Stimulated activated effector memory CD8-positive, alpha-beta T cell treated with anti-CD3 and anti-CD28 coated beads, Interleukin-12 subunit alpha, Interleukin-12 subunit beta, amount 100 ng/mL, for 72 hours (primary cell): Measurements from ENCODE around the gene SEPTIN8.

ENCODE experiments used
- ATAC-seq: fragments of 150-1000 bp; cut with Tn5 transposase; 2 replicates; pipeline ENCODE4 v1.10.0; 2021
- DNase-seq, 2 donors: peaks; one replicate each; pipeline ENCODE4 v3.0.0; 2021 to 2022; ENCODE audit warnings: low spot score in 2 of 2
- H3K27ac Mint-ChIP-seq: one replicate; pipeline ENCODE4 v1.8.0; 2022; ENCODE audit warnings: mild to moderate bottlenecking, mixed read lengths
- H3K36me3 Mint-ChIP-seq: one replicate; pipeline ENCODE4 v1.8.0; 2022; ENCODE audit warnings: mild to moderate bottlenecking, mixed read lengths
- H3K4me1 Mint-ChIP-seq: one replicate; pipeline ENCODE4 v1.8.0; 2022; ENCODE audit warnings: mixed read lengths
- H3K4me3 Mint-ChIP-seq: one replicate; pipeline ENCODE4 v1.8.0; 2022; ENCODE audit warnings: mild to moderate bottlenecking, mixed read lengths
- H3K9me3 Mint-ChIP-seq: one replicate; pipeline ENCODE4 v1.8.0; 2022; ENCODE audit warnings: mixed read lengths

SEPTIN8 gene

DNA sequence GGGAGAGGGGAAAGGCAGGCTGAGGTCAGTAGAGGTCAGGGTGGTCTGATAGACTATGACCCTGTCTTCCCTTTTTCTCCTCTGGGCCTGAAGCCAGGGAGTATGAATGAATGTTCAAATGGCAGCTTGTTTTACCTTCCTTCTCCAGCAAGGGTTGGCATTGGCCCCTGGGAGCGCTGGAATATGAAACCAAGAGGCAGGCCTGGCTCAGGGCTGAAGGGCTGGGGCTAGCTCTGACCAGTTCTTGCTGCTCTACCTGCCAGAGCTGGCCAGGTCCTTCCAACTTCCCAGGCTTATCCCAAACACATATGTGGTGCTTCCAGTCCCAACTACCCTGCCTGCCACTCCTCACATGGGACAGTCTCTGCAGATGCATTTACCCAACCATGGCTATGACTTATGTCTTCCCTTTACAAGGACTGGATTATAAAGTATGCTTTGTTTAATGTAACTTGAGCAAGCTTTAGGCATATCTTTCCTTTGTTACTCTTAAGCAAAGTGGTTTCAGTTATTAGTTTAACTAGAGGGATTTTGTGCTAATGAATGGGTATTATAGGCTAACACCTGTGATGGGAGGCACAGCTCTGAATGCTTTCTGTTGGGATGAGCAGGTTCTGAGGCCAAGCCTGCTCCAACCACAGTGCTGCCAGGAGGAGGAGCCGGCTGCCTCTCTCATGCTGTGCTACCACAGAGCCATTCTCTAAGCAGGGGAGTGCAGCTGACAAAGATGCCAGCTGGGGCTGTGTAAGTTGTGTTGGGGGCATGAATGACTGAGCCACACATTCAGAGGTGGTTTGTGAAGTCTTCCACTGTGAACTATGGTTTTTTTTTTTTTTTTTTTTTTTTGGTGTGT lies 23.7 kb downstream of the SEPTIN8 start:
- ATAC-seq (peak; percentile 63), DNase-seq (no peak)
- Mint-ChIP-seq H3K4me3 (no peak overlapping the region), H3K4me1 (peaks cover 53% of the 10 kb centered on the region), H3K9me3 (no peaks in the 10 kb centered on the region), H3K27ac (peak overlapping the region; percentile 78), H3K36me3 (peaks cover 39% of the 10 kb centered on the region)

DNA sequence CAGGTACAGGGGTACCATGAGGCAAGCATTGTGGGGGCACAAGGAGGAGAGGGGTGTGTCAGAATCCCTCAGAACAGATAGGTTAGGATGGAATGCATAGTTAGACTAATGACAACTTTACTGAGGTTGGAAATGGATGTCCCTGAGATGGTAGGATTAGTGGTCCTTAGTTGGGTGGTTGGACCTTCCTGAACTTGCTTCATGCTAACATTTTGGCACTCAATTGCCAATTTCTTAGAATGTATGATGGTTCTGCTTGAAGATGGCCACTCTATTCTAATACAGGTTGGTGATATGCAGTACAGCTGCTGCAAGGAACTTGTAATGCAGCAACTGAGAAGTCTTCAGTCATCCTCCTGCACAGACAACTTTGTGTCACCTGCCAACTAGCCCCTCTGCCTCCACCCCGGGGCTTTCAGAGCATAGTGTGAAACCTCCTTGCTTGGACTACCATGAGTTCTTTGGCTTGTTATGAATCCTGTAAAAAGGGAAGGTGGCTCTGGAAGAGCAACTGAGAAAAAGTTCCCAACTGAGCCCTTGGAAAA lies 24.4 kb downstream of the SEPTIN8 start:
- Mint-ChIP-seq H3K4me1 (peaks cover 55% of the 10 kb centered on the region), H3K27ac (peak overlapping the region; percentile 78), H3K36me3 (peaks cover 38% of the 10 kb centered on the region)

DNA sequence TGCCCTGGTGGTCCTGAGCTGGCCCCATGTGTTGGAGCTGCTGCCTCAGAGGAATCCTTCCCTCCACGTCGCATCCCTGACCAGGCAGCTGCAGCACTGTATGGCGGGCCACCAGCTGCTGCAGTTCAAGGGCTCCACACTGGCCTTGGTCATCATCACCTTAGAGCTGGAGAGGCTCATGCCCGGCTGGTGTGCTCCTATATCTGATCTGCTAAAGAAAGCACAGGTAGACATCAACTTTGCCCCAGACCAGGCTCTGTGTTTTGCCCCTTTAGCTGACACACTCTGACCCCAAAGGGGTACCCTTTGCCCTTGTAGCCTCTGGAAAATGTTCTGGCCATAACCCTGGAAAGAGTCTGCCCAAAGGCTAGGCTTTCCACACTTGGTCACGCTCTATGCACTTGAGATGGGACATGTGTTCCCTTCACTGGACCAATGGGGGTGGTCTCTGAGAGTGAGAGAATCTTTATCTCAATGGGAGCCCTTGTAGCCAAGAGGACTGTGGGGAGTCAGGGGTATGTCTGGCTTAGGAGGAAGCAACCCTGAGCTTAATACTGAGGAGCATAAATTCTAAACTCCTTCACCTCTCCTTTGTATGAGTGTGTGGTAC lies 25.0 kb downstream of the SEPTIN8 start:
- DNase-seq (no peak), ATAC-seq (no peak)
- Mint-ChIP-seq H3K4me3 (no peak overlapping the region), H3K27ac (peak overlapping the region; percentile 78), H3K36me3 (peaks cover 38% of the 10 kb centered on the region), H3K4me1 (peaks cover 55% of the 10 kb centered on the region), H3K9me3 (no peaks in the 10 kb centered on the region)

More for the DNA sequence above, 24.4 kb downstream of the SEPTIN8 start:
- no peak for ATAC-seq
- Mint-ChIP-seq H3K4me3 (no peak overlapping the region), H3K9me3 (no peaks in the 10 kb centered on the region)
- no peak for DNase-seq

DNA sequence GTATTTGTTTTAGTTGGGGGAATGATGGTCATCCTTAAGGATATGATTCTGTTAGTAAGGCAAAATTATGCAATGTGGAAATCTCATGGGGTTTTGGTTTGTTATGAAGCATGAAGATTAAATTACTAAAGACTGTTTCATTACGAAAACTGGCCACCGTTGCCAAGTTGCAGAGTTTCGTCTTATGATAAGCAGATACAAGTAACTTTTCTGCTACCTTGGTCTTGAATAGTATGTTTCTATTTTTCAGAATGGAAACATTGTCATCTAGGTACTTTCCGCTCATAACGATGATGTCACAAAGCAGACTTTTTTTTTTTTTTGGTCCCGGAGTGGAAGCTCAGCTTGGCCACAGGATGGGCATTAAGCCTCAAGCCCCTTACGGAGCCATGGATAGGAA lies 25.6 kb downstream of the SEPTIN8 start:
- DNase-seq (no peak), ATAC-seq (peak; percentile 73)
- Mint-ChIP-seq H3K27ac (peak overlapping the region; percentile 78), H3K36me3 (peaks cover 38% of the 10 kb centered on the region), H3K9me3 (no peaks in the 10 kb centered on the region), H3K4me1 (peaks cover 55% of the 10 kb centered on the region), H3K4me3 (peak overlapping the region; percentile 2)

DNA sequence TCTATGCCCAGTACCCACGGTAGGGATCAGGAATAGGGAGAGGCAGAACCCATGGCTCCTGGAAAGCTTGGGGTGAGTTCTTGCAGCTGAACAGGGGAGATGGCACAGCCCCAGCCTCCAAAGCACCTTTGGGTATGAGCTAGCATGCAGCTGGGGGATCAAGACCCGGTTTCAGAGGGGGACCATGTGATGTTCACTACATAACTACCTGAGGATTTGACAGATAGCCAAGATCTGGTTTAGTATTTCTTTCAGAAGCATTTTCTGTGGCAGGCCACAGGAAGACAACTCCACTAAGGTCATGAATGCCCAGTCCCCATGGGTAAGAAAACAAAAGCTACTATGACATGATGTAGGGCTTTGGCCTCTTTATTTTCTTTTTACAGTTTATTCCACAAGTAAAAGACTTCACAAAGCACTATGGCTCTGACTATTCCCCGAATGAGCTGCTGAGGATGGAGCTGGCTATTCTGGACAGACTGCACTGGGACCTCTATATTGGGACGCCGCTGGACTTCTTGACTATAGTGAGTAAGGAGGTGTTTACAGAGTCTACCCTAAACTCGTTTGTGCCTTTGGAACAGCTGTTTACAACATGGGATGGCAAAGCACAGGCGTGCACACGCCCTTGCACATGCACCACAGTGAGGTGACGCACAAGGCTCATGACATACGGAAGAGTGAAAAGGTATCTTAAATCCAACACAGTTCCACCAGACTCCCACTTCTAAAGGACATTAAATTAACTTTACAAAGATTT lies 26.4 kb downstream of the SEPTIN8 start:
- H3K9me3 Mint-ChIP-seq = no peaks in the 10 kb centered on the region
- peaks cover 55% of the 10 kb centered on the region for H3K4me1 Mint-ChIP-seq
- H3K36me3 Mint-ChIP-seq = peaks cover 38% of the 10 kb centered on the region
- ATAC-seq = no peak
- peak overlapping the region; percentile 78 for H3K27ac Mint-ChIP-seq
- peak overlapping the region; percentile 2 for H3K4me3 Mint-ChIP-seq
- DNase-seq = no peak

DNA sequence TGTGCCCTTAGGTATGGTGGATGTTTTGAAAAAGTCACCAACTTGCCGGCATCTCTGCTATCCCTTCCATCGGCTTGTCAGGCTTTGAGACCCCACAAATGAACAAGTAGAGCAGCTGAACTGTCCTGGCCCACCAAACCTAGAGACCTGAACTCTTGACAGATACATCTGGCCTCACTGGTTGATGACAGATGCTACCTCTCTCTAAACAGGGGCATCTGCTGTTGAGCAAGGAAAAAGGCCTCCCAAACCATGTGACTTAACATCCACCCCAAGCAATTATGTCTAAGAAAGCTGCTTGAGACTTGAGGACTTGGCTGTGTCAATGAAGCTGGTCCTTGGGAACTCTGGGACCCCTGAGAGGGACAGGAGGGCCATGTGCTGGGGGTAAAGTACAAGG lies 27.5 kb downstream of the SEPTIN8 start:
- Mint-ChIP-seq H3K36me3 (peaks cover 36% of the 10 kb centered on the region), H3K4me1 (peaks cover 46% of the 10 kb centered on the region), H3K4me3 (no peak overlapping the region), H3K9me3 (no peaks in the 10 kb centered on the region), H3K27ac (no peak overlapping the region)
- ATAC-seq (no peak), DNase-seq (peak in 1 of 2 donors; percentile 48)

DNA sequence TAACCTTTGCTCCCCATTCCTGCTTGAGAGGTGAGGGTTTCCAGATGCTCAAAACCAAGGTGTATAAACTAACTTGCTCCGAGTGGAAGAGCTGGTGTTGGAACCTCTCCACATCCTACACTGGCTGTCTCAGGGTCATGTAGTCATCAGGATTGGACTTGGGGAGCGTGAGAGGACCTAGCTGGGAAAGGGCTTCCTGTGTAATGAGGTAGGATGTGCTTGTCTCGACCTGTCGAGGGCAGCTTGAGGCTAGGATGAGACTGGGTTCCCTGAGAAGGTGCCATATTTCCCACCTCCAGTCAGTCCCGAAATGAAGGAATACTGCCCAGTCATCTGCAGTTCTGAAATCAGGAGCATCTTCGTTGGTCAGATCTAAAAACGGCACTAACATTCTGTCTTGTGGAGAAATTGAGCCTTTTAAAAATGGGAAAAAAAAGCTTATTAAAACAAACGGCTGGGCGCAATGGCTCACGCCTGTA lies 28.5 kb downstream of the SEPTIN8 start:
- H3K4me1 Mint-ChIP-seq = peaks cover 42% of the 10 kb centered on the region
- H3K9me3 Mint-ChIP-seq = no peaks in the 10 kb centered on the region
- ATAC-seq (no peak), DNase-seq (no peak)
- no peak overlapping the region for H3K27ac Mint-ChIP-seq
- peak overlapping the region; percentile 66 for H3K4me3 Mint-ChIP-seq
- H3K36me3 Mint-ChIP-seq = peaks cover 26% of the 10 kb centered on the region

DNA sequence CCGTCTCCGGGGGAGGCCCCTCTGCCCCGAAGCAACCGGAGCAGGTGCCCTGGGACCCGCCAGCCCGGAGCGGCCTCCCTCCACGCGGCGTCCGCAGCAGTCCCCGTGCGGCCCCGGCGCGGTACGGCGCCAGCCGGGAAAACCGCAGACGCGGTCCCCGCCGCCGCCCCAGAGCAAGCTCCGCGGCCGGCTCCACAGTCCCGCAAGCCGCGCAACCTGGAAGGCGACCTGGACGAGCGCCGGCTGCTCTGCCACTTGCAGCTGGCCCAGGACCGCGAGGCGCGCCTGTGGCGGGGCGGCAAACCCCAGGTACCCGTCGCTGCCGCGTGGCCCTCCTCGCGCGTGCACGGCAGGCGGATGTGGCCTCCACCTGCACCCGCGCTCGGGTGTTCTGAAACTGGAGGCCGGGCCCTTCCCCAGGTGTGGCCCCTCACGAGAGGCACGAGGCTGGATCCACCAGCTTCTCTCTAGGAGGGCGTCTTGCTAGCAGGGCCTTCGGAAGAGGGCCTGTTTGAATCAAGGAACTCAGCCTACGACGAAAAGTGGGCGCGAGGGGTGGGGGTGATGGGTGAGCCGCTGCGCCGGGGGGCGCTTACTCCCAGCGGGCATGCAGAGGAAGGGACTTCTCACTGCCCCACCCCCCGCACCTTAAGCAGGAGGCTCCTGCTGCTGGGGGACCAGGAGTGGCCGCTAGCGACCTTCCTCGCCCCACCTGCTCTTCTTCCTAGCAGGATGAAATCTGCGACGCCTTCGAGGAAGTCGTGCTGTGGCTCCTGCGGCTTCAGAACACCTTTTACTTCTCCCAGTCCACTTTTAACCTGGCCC lies 29.2 kb downstream of the SEPTIN8 start:
- H3K4me3 Mint-ChIP-seq = peak overlapping the region; percentile 66
- DNase-seq (peak; percentile 20 to 73), ATAC-seq (peak; percentile 43)
- H3K36me3 Mint-ChIP-seq = peaks cover 21% of the 10 kb centered on the region
- H3K4me1 Mint-ChIP-seq = peaks cover 36% of the 10 kb centered on the region
- H3K27ac Mint-ChIP-seq = no peak overlapping the region
- no peaks in the 10 kb centered on the region for H3K9me3 Mint-ChIP-seq

DNA sequence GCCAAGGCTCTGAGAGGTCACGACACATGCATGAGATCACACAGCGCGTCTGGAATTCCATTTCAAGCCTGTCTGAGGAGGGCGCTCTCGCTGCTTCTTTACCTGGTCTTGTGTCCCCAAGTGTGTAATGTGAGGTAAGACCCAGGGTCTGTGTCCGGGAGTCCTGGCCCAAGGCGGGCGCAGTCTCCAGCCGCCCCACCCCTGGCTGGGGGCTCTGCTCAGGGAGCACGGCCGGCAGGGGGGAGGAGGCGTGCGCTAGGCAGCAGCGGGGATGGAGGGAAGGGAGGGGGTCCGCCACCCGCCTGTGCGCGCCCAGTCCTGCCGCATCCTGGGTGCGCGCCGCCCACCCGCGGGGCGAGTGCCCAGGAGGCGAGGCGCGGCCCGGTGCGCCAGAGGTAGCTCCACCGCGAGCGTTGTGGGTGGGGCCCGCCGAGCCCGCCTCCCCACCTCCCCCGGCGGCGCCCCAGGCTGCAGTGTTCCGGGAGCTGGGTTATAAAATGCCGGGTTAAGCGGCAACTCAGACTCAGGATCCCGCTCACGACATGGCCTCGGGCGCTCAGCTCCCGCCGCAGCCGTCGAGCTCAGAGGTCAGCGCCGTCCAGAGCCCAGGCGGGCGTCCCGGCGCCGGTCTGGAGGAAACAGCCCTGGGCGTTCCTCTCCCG lies 30.0 kb downstream of the SEPTIN8 start, which contains the start of gene CCNI2:
TSS of gene CCNI2 (plus strand) at position 473 of the 662 bp plus-strand sequence. CDS start at position 543, 70 bp downstream.
- ATAC-seq (peak; percentile 82), DNase-seq (peak; percentile 51 to 77)
- Mint-ChIP-seq H3K27ac (peak within 1 kb of the TSS; percentile 40), H3K9me3 (no peaks in the 10 kb centered on the region), H3K4me1 (peaks cover 29% of the 10 kb centered on the region), H3K4me3 (peak within 1 kb of the TSS; percentile 66), H3K36me3 (peaks cover 19% of the 10 kb centered on the region)

DNA sequence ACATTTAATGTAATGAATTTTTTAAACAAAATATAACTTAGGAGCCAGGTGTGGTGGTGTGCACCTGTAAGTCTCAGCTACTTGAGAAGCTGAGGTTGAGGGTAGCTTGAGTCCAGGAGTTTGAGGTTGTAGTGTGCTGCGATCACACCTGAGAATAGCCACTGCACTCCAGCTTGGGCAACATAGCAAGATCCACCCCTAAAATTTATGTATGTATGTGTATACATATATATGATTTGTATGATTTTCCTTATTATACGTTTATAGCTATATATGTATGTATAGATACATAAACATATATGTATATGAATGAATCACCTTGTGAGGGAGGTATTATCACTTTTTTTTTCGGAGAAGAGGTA lies 30.5 kb downstream of the SEPTIN8 start:
- Mint-ChIP-seq H3K4me3 (peak overlapping the region; percentile 66), H3K36me3 (peaks cover 13% of the 10 kb centered on the region), H3K27ac (peak overlapping the region; percentile 40), H3K9me3 (no peaks in the 10 kb centered on the region), H3K4me1 (peaks cover 24% of the 10 kb centered on the region)
- ATAC-seq (no peak), DNase-seq (no peak)

DNA sequence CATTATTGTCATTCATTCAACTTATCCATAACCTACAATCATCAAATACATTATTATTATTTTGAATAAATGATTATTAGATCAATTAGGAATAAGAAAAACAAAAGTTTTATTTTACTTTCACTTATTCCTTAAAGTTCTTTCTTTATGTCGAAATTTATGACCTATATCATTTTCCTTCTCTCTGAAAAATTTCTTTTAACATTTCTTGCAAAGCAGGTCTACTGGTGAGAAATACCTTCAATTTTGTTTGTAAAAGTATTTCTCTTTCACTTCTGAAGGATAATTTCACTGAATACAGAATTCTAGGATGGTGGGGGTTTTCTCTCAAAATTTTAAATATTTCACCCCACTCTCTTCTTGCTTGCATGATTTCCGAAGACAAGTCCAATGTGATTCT lies 32.4 kb downstream of the SEPTIN8 start:
- Mint-ChIP-seq H3K9me3 (no peaks in the 10 kb centered on the region), H3K4me3 (no peak overlapping the region), H3K27ac (no peak overlapping the region), H3K4me1 (peaks cover 6% of the 10 kb centered on the region), H3K36me3 (no peaks in the 10 kb centered on the region)
- DNase-seq (no peak), ATAC-seq (no peak)

DNA sequence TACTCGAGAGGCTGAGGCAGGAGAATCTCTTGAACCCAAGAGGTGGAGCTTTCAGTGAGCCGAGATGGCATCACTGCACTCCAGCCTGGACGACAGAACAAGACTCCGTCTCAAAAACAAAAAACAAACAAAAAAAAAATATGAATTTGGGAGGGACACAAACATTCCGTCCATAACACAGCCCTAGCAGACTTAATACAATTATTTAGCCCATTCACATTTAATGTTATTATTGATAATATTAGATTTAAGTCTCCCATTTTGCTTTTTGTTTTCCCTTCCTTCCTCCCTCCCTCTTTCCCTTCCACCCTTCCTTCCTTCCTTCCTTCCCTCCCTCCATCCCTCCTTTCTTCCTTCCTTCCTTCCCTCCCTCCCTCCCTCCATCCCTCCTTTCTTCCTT lies 34.4 kb downstream of the SEPTIN8 start:
- Mint-ChIP-seq H3K27ac (no peak overlapping the region), H3K4me3 (no peak overlapping the region), H3K4me1 (peaks cover 11% of the 10 kb centered on the region), H3K36me3 (peaks cover 8% of the 10 kb centered on the region), H3K9me3 (no peaks in the 10 kb centered on the region)
- DNase-seq = no peak
- ATAC-seq = no peak

DNA sequence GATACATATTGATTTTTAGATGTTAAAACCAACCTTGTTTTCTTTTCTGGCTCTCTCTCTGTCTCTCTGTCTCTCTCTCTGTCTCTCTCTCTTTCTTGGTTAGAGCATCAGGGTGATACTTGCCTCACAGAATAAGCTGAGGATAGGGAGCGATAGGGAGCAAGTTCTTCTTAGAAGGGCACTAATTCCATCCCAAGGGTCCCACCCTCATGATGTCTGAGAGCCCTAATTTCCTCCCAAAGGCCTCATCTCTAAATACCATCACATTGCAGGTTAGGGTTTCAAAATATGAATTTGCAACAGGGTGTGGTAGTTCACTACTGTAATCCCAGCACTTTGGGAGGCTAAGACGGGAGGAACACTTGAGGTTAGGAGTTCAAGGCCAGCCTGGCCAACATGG lies 34.9 kb downstream of the SEPTIN8 start:
- Mint-ChIP-seq H3K9me3 (no peaks in the 10 kb centered on the region), H3K4me1 (peaks cover 13% of the 10 kb centered on the region), H3K27ac (no peak overlapping the region), H3K36me3 (peaks cover 13% of the 10 kb centered on the region), H3K4me3 (no peak overlapping the region)
- no peak for DNase-seq
- no peak for ATAC-seq

DNA sequence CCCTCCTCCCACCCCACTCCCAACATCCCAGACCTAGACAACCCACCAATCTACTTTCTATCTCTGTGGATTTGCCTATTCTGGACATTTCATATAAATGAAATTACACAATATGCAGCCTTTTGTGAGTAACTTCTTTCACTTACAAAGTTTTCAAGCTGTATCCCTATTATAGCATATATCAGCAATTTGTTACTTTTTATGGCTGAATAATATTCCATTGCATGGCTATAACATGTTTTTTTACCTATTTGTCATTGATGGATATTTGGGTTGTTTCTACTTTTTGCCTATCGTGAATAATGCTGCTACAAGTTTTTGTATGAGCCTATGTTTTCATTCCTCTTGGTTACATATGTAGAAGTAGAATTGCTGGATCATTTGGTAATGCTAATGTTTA lies 37.8 kb downstream of the SEPTIN8 start:
- Mint-ChIP-seq H3K4me3 (no peak overlapping the region), H3K4me1 (peaks cover 29% of the 10 kb centered on the region), H3K36me3 (peaks cover 16% of the 10 kb centered on the region), H3K27ac (no peak overlapping the region), H3K9me3 (no peaks in the 10 kb centered on the region)
- DNase-seq (no peak), ATAC-seq (no peak)
